Measurements from ENCODE around the gene VPS13D. TPM values are rescaled to one million over a fixed set of nuclear protein-coding genes. Genes with fewer than 3 reads are reported as not detected.
A peak's percentile ranks its signal among the peaks of the same experiment; 100 is the strongest.

Gene VPS13D
- total and polyA plus RNA-seq, 2 experiments from 2014 or later, result 10.7 to 34.9 TPM

GRCh38 chr1:12184008-12184681, 45.7 kb upstream of the VPS13D start:
- H3K4me1 Mint-ChIP-seq, result peaks cover 19% of the 10 kb centered on the region
- H3K27ac Mint-ChIP-seq, result no peak overlapping the region
- no peak overlapping the region for H3K27ac ChIP-seq (ENCODE audit: low read depth)

More at GRCh38 chr1:12184008-12184681, 45.7 kb upstream of the VPS13D start:
- Mint-ChIP-seq H3K27me3 (ENCODE audit: insufficient read depth, low read depth, poor library complexity) (peaks cover 12% of the 10 kb centered on the region), H3K9me3 (peaks cover 15% of the 10 kb centered on the region), H3K36me3 (ENCODE audit: low read depth) (peaks cover 11% of the 10 kb centered on the region), H3K4me3 (no peak overlapping the region)
- Histone ChIP-seq H4K20me1 (replicated peaks; ENCODE audit: insufficient read depth) (no peaks in the 10 kb centered on the region), H2AFZ (peak overlapping the region; percentile 43; the same call in 1 of the 2 replicates), H3K4me1 (ENCODE audit: insufficient read depth) (peaks cover 7% of the 10 kb centered on the region; the same call in 1 of the 2 replicates), H3K27me3 (ENCODE audit: insufficient read depth) (no peaks in the 10 kb centered on the region), H3K4me2 (peak overlapping the region; percentile 20; the same call in 1 of the 2 replicates), H3K9me2 (ENCODE audit: insufficient read depth) (no peaks in the 10 kb centered on the region), H3F3A (replicated peaks; ENCODE audit: low read depth) (no peaks in the 10 kb centered on the region), H3K79me2 (replicated peaks; ENCODE audit: insufficient read depth) (no peaks in the 10 kb centered on the region), H3K4me3 (no peak overlapping the region), H3K36me3 (ENCODE audit: insufficient read depth) (no peaks in the 10 kb centered on the region)
- TF ChIP-seq REST (IDR thresholded peaks at IDR 0.05; ENCODE audit: unreplicated experiment) (no peak), CREB1 (CRISPR knock-in tag; IDR thresholded peaks at IDR 0.05; ENCODE audit: low read depth) (no peak), ZNF462 (CRISPR knock-in tag; IDR thresholded peaks at IDR 0.05) (no peak), ZNF331 (CRISPR knock-in tag; IDR thresholded peaks at IDR 0.05; ENCODE audit: low read depth) (no peak), STAT1 (IDR thresholded peaks at IDR 0.05; ENCODE audit: unreplicated experiment) (no peak), ZNF114 (CRISPR knock-in tag; IDR thresholded peaks at IDR 0.05) (no peak), EZH2 (IDR thresholded peaks at IDR 0.05; ENCODE audit: low read depth, unreplicated experiment) (no peak), JUNB (IDR thresholded peaks at IDR 0.05; ENCODE audit: unreplicated experiment) (no peak), POLR2AphosphoS5 (IDR thresholded peaks at IDR 0.05; ENCODE audit: low read depth) (no peak)
- TF ChIP-seq, protein P1, sequence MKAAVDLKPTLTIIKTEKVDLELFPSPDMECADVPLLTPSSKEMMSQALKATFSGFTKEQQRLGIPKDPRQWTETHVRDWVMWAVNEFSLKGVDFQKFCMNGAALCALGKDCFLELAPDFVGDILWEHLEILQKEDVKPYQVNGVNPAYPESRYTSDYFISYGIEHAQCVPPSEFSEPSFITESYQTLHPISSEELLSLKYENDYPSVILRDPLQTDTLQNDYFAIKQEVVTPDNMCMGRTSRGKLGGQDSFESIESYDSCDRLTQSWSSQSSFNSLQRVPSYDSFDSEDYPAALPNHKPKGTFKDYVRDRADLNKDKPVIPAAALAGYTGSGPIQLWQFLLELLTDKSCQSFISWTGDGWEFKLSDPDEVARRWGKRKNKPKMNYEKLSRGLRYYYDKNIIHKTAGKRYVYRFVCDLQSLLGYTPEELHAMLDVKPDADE (IDR thresholded peaks at IDR 0.05), result no peak
- peak; percentile 23 for ATAC-seq
- no peak for DNase-seq (ENCODE audit: low spot score)

Measured in GM23338 (cell line).